Stimulated activated CD8-positive, alpha-beta memory T cell treated with anti-CD3 and anti-CD28 coated beads, Interleukin-2, amount 100 ng/mL, for 48 hours (primary cell): ENCODE measurements around the gene NCK2.

Experiments used
- DNase-seq, 2 donors: peaks; one replicate each; pipeline ENCODE4 v3.0.0-alpha.2; 2020; ENCODE audit warnings: low read depth in 2 of 2

Gene NCK2

DNA sequence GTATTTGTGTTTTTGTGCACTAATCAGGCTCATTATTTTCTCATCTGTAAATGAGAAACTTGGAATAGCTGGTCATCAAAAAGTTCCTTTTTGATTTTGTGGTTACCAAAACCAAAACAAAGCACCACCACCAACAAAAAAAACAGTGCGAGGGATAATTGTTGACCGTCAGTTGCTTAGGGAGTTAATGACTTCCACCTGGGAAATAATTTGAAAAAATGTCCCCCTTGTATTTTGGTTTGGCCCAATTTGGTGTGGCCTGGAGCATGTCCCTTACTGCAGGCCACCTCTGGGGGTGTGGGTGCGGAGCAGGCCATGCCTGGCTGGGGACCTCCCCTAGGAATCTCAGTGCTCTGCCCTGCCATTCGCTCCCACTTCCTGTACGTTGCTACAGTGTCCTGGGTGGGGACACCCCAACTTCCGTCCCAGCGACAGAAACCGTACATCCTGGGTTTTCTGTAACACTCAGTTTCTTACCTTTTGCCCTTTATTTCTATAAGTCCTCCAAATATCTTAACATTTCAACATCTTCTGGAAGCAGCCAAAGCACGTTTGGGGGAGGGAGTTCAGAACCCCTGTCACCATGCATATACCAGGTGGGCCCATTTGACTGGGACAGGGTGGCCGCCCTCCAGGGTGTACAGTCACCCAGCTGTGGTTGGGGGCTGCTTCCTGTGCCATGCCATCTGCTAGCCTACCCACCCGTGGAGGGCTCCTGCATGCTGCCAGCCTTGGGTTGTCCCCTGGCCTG, 31.3 kb downstream of the NCK2 start:
- no peak for DNase-seq

- DNase-seq, result no peak
Observed at GRCh38 chr2:105776560-105776928, 31.8 kb downstream of the NCK2 start.

DNA sequence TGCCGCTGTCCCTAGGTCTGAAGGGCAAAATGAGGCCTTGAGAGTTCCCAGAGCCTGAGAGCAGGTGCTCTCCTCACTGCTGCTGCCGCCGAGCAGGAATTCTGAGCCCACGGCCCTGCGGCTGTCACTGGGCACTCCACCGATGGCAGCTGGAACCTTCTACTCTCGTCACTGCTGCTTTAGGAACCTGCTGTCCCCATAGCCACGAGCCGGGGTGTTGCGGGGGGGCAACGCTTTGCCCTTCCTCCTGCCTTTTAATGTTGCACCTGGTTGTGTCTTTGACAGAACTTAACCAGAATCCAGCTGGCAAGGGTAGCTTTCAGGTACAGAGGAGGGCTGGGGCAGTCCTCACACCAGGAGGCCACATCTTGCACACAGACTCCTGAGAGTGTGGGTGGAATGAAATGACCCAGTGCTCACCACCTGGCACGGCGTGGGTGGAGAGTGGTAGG, 32.3 kb downstream of the NCK2 start:
- no peak for DNase-seq

- DNase-seq, result no peak
Observed at GRCh38 chr2:105777506-105778055, 32.9 kb downstream of the NCK2 start.

DNA sequence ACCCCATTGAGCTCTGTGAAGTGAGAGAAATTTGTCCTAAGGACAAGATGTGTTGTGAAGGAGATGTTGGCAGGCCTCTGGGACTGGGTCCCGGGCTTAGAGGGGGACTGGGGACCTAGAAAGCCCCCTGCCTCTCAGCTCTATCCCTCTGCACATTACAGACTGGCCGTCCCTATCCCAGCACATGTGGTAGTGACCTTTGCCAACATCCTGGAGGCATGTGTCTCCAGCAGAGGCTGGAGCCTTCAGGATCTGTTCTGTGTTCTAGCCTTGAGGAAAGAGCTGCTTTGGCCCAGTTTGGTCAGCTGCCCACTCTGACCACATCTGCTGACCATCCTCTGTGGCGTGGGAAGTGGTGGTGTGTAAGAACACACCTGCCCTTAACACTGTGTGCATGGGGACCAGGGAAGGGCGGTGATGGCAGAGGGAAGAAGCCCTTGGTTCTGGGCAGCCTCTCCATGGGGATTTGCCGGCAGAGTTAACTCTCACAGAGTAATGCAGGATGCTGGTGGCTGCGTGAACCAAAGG, 33.4 kb downstream of the NCK2 start:
- DNase-seq, result no peak

DNA sequence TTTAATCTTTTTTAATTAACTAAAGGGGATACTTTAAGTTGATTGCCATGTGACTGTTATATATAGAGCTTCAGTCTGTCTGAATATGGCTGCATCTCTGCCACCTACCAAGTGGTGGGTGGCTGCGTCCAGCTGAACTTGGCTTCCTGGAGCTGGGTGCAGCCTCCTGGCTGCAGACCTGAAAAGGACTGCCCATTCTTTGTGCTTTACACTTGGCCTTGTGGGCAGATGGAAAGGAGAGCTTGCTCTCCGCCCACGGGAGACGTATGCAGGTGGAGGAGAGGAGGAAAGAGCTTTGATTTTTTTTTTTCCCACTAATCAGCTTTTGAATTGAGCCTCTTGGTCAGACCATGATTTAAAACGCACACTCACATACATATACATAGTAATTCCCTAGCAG, 34.7 kb downstream of the NCK2 start:
- DNase-seq, result no peak

GRCh38 chr2:105780606-105781005, 35.9 kb downstream of the NCK2 start:
- DNase-seq, result no peak

DNA sequence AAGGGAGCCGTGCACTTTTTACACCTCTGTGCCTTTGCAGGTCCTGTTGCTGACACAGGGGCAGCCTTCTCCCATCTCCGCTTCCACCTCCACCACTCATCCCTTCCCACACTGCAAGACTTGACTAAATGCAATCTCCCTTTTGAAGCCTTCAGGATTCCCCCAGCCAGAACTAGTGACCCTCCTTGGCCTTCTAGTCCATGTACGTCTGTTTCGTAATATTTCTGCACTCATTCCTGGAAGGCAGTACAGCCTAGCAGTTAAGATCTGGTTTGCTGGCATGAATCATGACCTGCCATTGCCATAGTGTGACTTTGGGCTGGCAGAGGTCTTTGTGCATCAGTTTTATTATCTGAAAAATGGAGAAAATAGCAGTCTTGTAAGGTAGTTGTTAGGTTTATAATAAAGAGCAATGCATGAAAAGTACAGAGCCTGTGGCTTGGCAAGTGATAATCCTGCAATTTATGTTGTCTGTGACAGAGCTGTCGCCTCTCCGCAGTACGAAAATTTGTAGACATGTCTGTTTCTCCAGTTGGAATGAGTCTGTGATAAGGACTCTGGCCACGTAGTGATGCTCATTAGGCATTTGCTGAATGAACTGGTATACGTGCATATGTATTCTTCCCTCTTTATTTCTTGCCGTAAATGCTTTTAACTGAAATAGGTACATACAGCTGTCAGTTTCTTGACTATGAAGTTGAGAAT, 36.7 kb downstream of the NCK2 start:
- no peak for DNase-seq

GRCh38 chr2:105782123-105782522, 37.4 kb downstream of the NCK2 start:
- no peak for DNase-seq

DNA sequence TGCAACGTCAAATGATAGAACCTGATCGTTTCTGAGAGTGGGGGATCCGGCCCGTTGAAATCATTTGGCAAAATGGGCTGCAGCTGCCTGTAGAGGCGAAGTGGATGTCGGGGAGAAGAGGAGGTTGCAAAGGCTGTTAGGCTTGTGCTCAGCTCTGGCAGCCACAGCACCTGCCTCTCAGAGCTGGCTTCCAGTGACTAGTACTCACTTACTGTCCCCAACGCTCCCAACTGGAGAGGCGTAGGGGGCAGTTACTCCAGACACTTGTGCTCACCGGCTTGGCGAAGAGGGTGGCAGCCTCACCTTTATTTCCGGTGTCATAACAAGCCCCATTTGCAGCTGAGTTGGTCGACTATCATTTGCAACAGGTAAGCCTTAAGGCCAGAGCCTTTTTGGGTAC, 37.9 kb downstream of the NCK2 start:
- DNase-seq, result no peak

DNA sequence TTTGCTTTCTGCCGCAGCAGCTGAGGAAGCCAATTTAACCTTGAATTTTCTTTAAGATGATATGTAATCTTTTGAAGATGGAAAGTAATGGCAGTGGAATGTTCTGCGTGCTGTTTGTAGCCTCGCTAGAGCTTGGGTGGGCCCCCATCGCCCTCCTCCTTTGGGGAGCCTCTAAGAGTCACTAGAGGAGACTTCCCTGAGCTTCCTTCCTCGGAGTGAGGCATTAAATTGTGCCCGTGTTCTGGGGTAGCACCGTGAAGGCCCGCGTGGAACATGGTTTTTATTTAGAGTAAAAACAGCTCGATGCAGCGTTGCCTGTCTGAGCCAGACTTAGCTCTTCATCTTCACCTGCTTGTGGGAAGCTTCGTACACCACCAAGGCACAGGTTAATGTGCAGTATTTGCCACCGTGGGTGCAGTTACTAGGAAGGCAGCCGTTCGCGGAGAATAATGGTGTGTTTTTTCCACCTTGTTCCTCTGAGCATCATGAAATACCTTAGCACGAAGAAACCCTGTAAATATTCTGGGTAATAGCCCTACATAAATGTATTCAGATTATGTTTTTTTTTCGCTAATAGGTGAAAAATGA, 38.5 kb downstream of the NCK2 start:
- DNase-seq, result no peak

- no peak for DNase-seq
Observed at GRCh38 chr2:105783972-105784371, 39.3 kb downstream of the NCK2 start.

- DNase-seq, result no peak
Observed at GRCh38 chr2:105784589-105784988, 39.9 kb downstream of the NCK2 start.

- no peak for DNase-seq
Observed at GRCh38 chr2:105785095-105785847, 40.6 kb downstream of the NCK2 start.

DNA sequence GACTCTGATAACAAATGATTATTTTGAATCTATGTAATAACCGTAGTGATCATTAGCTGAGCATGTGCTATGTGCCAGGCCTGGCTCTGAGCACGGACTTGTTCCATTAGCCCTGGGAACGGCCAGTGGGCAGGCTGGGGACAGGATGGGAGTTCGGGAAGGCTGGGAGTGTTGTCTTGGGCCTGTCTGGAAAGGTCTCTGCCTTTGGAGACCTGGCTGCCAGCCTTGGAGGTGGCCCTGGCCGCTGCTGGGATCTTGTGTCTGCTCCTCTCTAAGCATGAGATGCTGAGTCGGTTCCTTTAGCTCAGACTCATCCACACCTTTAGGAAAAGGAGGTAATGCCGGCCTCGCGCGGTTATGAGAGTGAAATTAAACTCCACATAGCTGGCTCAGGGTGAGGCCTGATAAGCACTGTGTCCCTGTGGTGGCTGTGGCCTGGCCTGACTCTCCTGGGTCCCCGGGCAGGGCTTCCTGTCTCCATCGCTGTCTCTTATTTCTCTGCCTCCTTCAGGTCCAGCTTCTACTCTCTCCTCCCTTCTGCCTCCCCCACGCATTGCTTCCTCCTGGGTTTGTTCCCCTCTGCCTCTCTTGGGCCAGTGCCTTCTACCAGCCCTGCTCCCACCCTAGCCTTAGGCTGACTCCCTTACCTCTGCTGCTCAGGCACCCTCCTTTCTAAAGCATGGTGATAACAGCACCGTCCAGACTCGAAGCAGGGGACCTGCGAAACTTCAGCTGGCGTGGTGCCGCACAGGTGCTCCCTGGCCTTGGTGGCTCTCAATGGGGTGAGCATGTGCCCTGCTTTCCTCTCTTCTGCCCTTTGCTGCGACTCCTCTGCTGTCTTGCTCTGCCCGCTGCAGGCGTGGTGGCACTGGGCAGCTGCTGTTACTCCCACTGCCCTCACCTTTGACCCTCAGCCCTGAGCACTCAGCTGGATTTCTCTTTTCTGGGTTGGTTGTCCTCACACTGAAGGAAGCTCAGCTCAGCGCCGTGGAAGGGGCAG, 41.8 kb downstream of the NCK2 start:
- DNase-seq, result no peak

GRCh38 chr2:105787376-105788318, 42.9 kb downstream of the NCK2 start:
- DNase-seq, result no peak

DNA sequence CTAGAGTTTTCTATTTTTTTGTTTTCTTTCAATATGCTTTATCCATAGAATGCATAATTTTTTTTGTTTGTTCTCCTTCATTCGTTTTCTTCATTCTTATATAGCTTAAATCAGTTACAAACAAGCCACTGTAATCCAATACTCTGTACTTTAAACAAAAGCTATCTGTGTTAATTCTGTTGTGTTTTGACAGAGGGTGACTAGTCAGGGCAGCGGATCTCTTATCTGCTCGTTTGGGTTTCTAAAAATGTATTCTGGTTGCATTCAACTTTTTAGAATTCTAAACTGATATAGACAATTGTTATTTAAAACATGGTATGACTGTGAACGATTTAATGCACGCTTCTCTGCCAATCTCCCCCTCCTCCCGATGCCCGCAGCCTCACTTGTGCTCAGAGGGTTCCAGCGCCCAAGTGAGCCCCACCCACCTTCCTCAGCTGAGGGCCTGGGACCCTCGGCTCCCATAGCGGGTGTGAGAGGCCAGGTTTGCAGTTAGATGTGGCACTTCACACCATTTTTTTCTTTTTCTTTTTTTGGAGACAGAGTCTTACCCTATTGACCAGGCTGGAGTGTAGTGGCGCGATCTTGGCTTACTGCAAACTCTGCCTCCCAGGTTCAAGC, 44.1 kb downstream of the NCK2 start:
- DNase-seq, result no peak

- DNase-seq, result no peak
Observed at GRCh38 chr2:105789745-105790460, 45.2 kb downstream of the NCK2 start.
